Measurements from ENCODE around the gene DOCK8. TPM values are rescaled to one million over a fixed set of nuclear protein-coding genes. Genes with fewer than 3 reads are reported as not detected.

The DOCK8 gene
- total RNA-seq, 1 experiment from 2014 or later = 0.37 TPM

DNA sequence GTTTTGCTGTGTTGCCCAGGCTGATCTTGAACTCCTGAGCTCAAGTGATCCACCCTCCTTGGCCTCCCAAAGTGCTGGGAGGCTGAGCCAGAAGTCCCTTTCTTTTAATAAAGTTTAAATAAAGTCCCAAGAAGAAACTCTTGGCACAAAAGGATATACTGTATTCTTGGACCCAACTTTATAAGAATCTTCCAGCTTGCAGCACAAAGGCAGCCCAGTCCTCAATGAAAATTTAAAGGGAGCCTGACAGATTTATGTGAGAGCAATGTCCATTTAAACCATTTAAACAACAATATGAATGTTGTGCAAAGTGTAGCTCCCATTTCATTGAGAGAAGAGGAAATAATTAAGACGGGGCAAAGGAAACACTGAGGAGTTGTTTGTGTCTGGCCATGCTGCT lies 217.0 kb downstream of the DOCK8 start:
- TF ChIP-seq, protein P1, sequence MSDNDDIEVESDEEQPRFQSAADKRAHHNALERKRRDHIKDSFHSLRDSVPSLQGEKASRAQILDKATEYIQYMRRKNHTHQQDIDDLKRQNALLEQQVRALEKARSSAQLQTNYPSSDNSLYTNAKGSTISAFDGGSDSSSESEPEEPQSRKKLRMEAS (IDR thresholded peaks at IDR 0.05) = no peak
- no peak for TF ChIP-seq POLR2AphosphoS5 (IDR thresholded peaks at IDR 0.05; ENCODE audit: low read depth, low read length)
- TF ChIP-seq POLR2A (IDR thresholded peaks at IDR 0.05; ENCODE audit: borderline replicate concordance, extremely low read depth, insufficient read depth, insufficient read length) = no peak
- H3K9ac ChIP-seq (ENCODE audit: low read length) = no peak overlapping the region
- H2AFZ ChIP-seq (ENCODE audit: low read depth, low read length, poor library complexity, severe bottlenecking) = no peak overlapping the region
- no peak overlapping the region for H3K27ac ChIP-seq (ENCODE audit: low read depth, low read length)
- no peak for ATAC-seq
- H3K36me3 ChIP-seq (ENCODE audit: control insufficient read depth in 1 of 2, insufficient read depth in 2 of 2, low read length in 2 of 2) = no peaks in the 10 kb centered on the region
- POLR2A ChIA-PET = no interaction called here
- intact Hi-C loops (cut with micrococcal nuclease) = no loop called here
- H3K9me3 ChIP-seq (ENCODE audit: control insufficient read depth in 1 of 2, insufficient read depth in 1 of 2, low read depth in 1 of 2, low read length in 2 of 2) = no peaks in the 10 kb centered on the region
- no peaks in the 10 kb centered on the region for H3K4me1 ChIP-seq (ENCODE audit: control insufficient read depth in 1 of 2, insufficient read depth in 2 of 2, low read length in 2 of 2)
- RAD21 ChIA-PET (ENCODE audit: low non-redundant PET in 1 of 2, low total read pairs in 2 of 2, uncharacterized antibody in 2 of 2, unreplicated experiment in 2 of 2) = no interaction called here
- DNase-seq (ENCODE audit: low read depth, low spot score) = no peak
- no peaks in the 10 kb centered on the region for H4K20me1 ChIP-seq (ENCODE audit: insufficient read depth)
- no peaks in the 10 kb centered on the region for H3K9me2 ChIP-seq (ENCODE audit: insufficient read depth)
- H3K4me2 ChIP-seq (ENCODE audit: low read length) = no peak overlapping the region
- 0 out of 2 replicates have a peak, but pooled peaks cover 17% of the 10 kb centered on the region for H3K27me3 ChIP-seq (ENCODE audit: insufficient read depth, low read length)
- CTCF ChIA-PET = no interaction called here
- no peaks in the 10 kb centered on the region for H3K79me2 ChIP-seq (ENCODE audit: insufficient read depth, low read length)
- no TSS peak for BruUV-seq (replicated peaks)
- no peak overlapping the region for H3K4me3 ChIP-seq (replicated peaks in 1 of 2; ENCODE audit: low read depth in 1 of 2, low read length in 2 of 2)

DNA sequence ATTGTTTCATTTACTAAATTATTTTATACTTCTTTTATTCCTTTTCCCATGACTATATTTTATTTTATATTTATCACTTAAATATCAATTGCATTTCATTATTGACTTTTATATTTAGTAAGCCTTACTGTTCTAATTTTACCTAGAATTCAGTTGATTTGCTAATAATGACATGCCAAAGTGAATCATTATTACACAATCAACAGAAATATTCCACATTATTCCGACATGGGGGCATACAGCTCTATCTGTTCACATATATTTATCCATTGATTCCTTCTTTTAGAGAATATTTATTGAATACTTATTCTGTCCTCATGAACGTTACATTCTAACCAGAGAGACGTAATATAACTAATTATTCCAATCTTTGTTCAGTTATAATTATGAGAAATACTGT lies 221.8 kb downstream of the DOCK8 start:
- Histone ChIP-seq H2AFZ (ENCODE audit: low read depth, low read length, poor library complexity, severe bottlenecking) (no peak overlapping the region), H3K4me3 (replicated peaks in 1 of 2; ENCODE audit: low read depth in 1 of 2, low read length in 2 of 2) (no peak overlapping the region), H3K4me1 (ENCODE audit: control insufficient read depth in 1 of 2, insufficient read depth in 2 of 2, low read length in 2 of 2) (no peaks in the 10 kb centered on the region), H3K9me2 (ENCODE audit: insufficient read depth) (no peaks in the 10 kb centered on the region), H3K79me2 (ENCODE audit: insufficient read depth, low read length) (no peaks in the 10 kb centered on the region), H3K9ac (ENCODE audit: low read length) (no peak overlapping the region), H3K27ac (ENCODE audit: low read depth, low read length) (no peak overlapping the region), H3K4me2 (ENCODE audit: low read length) (no peak overlapping the region), H3K36me3 (ENCODE audit: control insufficient read depth in 1 of 2, insufficient read depth in 2 of 2, low read length in 2 of 2) (no peaks in the 10 kb centered on the region), H4K20me1 (ENCODE audit: insufficient read depth) (no peaks in the 10 kb centered on the region), H3K9me3 (ENCODE audit: control insufficient read depth in 1 of 2, insufficient read depth in 1 of 2, low read depth in 1 of 2, low read length in 2 of 2) (no peaks in the 10 kb centered on the region), H3K27me3 (ENCODE audit: insufficient read depth, low read length) (0 out of 2 replicates have a peak, but pooled peaks cover 19% of the 10 kb centered on the region)
- intact Hi-C loops (cut with micrococcal nuclease) = no loop called here
- RAD21 ChIA-PET (ENCODE audit: low non-redundant PET in 1 of 2, low total read pairs in 2 of 2, uncharacterized antibody in 2 of 2, unreplicated experiment in 2 of 2) = no interaction called here
- no peak for ATAC-seq
- CTCF ChIA-PET = no interaction called here
- TF ChIP-seq EZH2phosphoT487 (IDR thresholded peaks at IDR 0.05; ENCODE audit: borderline replicate concordance) = no peak
- no peak for TF ChIP-seq ELF1 (IDR thresholded peaks at IDR 0.05; ENCODE audit: borderline replicate concordance, low read depth)
- no peak for TF ChIP-seq EZH2 (IDR thresholded peaks at IDR 0.05)
- TF ChIP-seq EGR1 (IDR thresholded peaks at IDR 0.05; ENCODE audit: low read depth) = no peak
- TF ChIP-seq TCF7L2 (IDR thresholded peaks at IDR 0.05; ENCODE audit: borderline replicate concordance, extremely low read depth, insufficient read depth, insufficient read length) = no peak
- no peak for TF ChIP-seq POLR2AphosphoS5 (IDR thresholded peaks at IDR 0.05; ENCODE audit: low read depth, low read length)
- no peak for TF ChIP-seq YY1 (IDR thresholded peaks at IDR 0.05; ENCODE audit: extremely low read depth, insufficient replicate concordance, low read depth, low read length)
- no peak for TF ChIP-seq FOSL1 (IDR thresholded peaks at IDR 0.05; ENCODE audit: low read depth)
- no peak for DNase-seq (ENCODE audit: low read depth, low spot score)
- BruUV-seq (replicated peaks) = no TSS peak
- POLR2A ChIA-PET = no interaction called here

Measured in HCT116 (cell line).